Hepatocyte (in vitro differentiated cells): ENCODE measurements around the gene GJC1.

Experiments used
- EZH2 ChIP-seq: fragments of 200-600 bp; sonication (generic); IDR thresholded peaks from 2 replicates; pipeline ENCODE4 v1.6.1; 2016; ENCODE audit warnings: antibody characterized with exemption, mild to moderate bottlenecking, borderline replicate concordance
- TF ChIP-seq, protein P1 (sequence below): fragments of 200-600 bp; sonication (generic); IDR thresholded peaks from 2 replicates; pipeline ENCODE4 v1.5.1; 2016; ENCODE audit warnings: antibody characterized with exemption, mild to moderate bottlenecking; ENCODE audit not compliant: poor library complexity

DNA sequence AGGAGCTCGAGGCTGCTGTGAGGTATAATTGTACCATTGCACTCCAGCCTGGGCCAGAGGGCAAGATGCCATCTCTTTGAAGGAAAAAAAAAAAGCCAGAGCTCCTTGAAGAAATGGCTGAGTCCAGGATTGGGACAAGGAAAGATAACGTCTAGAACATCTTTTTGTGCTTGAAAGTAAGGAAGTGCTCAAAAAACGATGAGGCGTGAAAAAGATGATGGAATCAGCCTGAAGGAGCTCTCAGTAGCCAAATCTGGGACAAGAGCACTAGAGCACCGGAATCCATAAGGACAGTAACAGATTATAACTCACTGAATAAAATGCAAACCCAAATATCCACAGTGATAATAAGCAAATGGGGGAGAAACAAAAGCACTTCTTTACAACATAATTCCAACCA, 47.0 kb upstream of the GJC1 start:
- TF ChIP-seq, protein P1, sequence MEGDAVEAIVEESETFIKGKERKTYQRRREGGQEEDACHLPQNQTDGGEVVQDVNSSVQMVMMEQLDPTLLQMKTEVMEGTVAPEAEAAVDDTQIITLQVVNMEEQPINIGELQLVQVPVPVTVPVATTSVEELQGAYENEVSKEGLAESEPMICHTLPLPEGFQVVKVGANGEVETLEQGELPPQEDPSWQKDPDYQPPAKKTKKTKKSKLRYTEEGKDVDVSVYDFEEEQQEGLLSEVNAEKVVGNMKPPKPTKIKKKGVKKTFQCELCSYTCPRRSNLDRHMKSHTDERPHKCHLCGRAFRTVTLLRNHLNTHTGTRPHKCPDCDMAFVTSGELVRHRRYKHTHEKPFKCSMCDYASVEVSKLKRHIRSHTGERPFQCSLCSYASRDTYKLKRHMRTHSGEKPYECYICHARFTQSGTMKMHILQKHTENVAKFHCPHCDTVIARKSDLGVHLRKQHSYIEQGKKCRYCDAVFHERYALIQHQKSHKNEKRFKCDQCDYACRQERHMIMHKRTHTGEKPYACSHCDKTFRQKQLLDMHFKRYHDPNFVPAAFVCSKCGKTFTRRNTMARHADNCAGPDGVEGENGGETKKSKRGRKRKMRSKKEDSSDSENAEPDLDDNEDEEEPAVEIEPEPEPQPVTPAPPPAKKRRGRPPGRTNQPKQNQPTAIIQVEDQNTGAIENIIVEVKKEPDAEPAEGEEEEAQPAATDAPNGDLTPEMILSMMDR: no peak
- no peak for TF ChIP-seq EZH2
